Measurements from ENCODE around the gene PFDN2. TPM values are rescaled to one million over a fixed set of nuclear protein-coding genes. Genes with fewer than 3 reads are reported as not detected.

Gene PFDN2, protein sequence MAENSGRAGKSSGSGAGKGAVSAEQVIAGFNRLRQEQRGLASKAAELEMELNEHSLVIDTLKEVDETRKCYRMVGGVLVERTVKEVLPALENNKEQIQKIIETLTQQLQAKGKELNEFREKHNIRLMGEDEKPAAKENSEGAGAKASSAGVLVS
- 43.1 TPM for total RNA-seq
- long read RNA-seq, transcript PFDN2-201 (4 exons, 677 nt), result major isoform, 35 of 37 reads
- long read RNA-seq, partial matches to known transcripts, result 1 of 37 reads
- long read RNA-seq, other reads (novel, unspliced or antisense), result 1 of 37 reads

DNA sequence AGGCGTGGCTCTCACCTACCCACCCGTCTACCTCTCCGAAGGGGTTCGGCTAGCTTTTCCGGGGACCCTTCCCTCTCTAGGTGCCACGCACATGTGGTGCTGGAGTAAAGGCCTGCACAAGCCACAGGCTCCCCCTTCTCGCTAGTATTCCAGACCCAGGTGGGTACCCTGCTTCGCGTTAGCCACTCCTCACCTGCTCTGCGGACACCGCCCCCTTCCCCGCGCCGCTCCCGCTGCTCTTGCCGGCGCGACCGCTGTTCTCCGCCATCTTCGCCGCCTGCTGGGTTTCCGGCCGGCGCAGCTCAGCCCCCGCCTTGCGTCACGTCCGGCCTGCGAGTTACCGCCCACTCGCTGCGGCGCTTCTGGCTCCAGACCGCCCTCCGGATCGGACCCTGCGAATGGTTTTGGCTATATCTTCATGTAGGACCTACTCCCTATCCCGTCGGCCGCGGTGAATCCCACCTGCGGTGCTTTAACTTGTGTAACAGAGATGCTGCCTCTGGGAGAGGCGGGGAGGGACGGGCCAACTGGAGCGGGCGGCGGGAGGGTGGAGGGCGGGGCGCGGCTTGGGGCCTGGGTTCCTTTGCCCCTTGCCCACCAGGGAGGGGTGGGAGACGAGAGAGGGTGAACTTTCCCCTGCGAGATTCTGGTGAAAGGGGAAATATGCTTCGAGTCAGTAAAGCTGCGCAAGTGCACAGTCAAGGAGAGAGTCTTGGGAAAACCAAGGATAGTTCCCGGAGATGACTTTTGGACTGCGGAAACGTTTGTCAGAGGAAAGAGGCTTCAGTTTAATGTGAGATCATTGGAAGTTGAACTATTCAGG, at the start of gene PFDN2, which contains the start of gene NIT1:
PFDN2 (minus strand) TSS at position 279 of the 823 bp plus-strand sequence; CDS start at position 268, 11 bp downstream.
NIT1 (plus strand) TSS at position 347 of the 823 bp plus-strand sequence; CDS start at position 419, 72 bp downstream.
- DNase-seq (ENCODE audit: low spot score), result peak; percentile 95
- intact Hi-C loops (cut with DNase I), result loop anchor here (2.0 to 5.0 kb wide), 2 partner anchors 15 to 34 kb away; partner anchors contain the start of genes DEDD and UFC1

DNA sequence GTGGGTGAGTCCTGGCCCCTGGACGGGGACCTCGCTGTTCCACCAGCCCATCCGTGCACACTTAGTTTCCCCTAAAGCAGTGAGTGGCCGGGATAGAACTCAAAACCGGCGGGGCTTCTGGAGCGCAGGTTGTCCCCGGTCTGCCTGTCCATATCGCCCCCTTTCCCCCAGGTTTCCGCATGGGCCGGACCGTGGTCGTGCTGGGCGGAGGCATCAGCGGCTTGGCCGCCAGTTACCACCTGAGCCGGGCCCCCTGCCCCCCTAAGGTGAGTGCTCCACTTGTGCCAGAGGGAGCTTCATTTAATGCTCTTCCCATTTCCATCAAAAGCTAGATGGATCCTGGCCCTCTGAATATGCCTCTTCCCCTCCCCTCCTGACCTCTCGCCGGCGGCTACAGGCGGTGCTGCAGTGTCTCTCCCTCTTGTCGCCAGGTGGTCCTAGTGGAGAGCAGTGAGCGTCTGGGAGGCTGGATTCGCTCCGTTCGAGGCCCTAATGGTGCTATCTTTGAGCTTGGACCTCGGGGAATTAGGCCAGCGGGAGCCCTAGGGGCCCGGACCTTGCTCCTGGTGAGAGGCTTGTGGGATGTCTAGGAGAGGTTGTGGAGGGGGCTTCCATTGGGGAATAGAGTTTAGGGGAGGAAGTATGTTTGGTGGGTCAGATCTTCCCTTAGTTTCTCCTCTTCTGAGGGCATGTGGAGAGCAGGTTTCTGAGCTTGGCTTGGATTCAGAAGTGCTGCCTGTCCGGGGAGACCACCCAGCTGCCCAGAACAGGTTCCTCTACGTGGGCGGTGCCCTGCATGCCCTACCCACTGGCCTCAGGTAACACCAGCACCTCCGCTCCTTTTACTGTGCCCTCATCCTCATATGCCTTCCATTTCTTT, 49.1 kb upstream of the PFDN2 start:
- intact Hi-C loops (cut with DNase I), result loop anchor here (1.0 kb wide), 1 partner anchor 10 kb away; the partner anchor contains the start of gene B4GALT3
- DNase-seq (ENCODE audit: low spot score), result no peak

DNA sequence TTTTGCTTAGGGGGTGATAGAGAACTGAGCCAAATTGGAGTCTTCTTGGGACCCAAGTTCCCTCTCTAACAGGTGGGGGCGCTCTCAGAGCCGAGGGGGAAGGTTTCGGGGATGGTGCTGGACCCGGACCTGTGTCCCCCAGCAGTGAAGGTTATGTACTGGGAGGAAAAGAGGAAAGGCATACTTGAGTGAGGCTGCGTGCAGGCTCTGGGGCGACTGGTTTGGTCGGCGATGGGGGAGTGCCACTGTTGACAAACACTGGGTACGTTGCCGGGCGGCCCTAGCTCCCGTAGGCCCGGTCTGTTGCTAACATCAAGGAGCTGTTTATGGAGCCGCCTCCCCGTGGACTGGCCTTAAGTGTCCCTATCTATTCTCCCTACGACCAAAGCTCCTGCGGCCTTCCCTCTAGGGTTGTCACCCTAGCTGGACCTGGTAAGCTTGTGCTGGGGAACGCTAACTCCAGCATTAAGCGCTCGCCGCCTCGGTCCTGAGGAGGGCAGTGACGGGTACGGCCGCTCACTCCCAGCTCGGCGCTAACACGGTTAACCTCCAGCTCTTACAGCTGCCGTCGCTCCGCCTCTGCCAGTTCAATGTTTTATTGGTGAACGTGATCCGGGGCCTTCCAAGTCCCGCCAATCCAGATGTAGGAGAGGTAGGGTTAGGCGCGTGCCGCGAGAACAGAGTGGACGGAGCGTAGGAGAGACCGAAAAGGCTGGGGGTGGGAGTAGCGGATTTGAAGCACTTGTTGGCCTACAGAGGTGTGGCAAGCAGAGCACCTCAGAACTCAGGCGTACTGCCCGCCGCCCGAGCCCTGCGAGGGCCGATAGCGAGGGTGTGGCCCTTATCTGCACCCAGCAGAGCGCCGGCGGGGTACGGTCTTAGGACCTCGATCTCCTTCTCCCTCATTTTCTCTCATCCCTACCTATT, 48.2 kb upstream of the PFDN2 start, which contains the start of gene PPOX:
PPOX (plus strand) TSS at position 685 of the 927 bp plus-strand sequence. CDS start 422 bp downstream, outside the sequence.
- DNase-seq (ENCODE audit: low spot score), result peak; percentile 98
- intact Hi-C loops (cut with DNase I), result loop anchor here (1.0 kb wide), 1 partner anchor 11 kb away; the partner anchor contains the start of gene B4GALT3

DNA sequence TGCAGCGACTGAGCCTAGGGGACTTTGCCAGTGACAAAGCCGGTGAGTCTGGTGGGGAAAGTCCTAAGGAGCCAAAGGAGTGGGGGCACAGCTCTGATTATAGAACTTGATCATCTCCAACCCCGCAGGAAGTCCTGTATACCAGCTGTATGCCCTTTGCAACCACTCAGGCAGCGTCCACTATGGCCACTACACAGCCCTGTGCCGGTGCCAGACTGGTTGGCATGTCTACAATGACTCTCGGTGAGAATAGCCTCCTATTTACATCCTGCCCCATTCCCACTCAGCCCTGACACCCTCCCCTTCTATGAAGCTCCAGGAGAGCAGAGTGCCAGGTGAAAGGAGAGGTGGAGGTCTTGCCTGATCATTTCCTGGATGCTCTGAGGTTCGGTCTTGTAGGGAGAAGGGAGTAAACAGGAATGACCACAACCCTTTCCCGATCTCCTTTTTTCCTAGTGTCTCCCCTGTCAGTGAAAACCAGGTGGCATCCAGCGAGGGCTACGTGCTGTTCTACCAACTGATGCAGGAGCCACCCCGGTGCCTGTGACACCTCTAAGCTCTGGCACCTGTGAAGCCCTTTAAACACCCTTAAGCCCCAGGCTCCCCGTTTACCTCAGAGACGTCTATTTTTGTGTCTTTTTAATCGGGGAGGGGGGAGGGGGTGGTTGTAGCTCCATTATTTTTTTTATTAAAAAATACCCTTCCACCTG, 47.2 kb upstream of the PFDN2 start:
- intact Hi-C loops (cut with DNase I), result no loop called here
- no peak for DNase-seq (ENCODE audit: low spot score)

GRCh38 chr1:161163793-161164192, 46.0 kb upstream of the PFDN2 start:
- intact Hi-C loops (cut with DNase I), result no loop called here
- DNase-seq (ENCODE audit: low spot score), result no peak

DNA sequence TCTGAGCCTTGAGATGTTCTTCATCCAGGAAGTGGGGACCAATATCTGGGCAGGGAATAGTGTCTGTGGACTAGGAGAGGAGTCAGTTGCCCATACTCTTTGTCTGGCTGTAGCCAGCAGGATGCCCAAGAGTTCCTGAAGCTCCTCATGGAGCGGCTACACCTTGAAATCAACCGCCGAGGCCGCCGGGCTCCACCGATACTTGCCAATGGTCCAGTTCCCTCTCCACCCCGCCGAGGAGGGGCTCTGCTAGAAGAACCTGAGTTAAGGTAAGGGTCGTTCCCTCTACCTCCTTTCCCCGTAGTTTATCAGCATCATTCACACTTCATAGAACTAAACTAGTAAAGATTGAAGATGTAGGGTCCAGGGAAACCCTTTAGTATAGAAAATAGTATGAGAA, 45.0 kb upstream of the PFDN2 start:
- intact Hi-C loops (cut with DNase I), result no loop called here
- no peak for DNase-seq (ENCODE audit: low spot score)

GRCh38 chr1:161162052-161162451, 44.2 kb upstream of the PFDN2 start:
- intact Hi-C loops (cut with DNase I), result no loop called here
- no peak for DNase-seq (ENCODE audit: low spot score)

- intact Hi-C loops (cut with DNase I), result no loop called here
Observed at GRCh38 chr1:161161652-161162051, 43.8 kb upstream of the PFDN2 start.

GRCh38 chr1:161160671-161161145, 42.9 kb upstream of the PFDN2 start:
- no peak for DNase-seq (ENCODE audit: low spot score)
- intact Hi-C loops (cut with DNase I), result no loop called here

More at GRCh38 chr1:161161652-161162051, 43.8 kb upstream of the PFDN2 start:
- no peak for DNase-seq (ENCODE audit: low spot score)

GRCh38 chr1:161159913-161160243, 42.0 kb upstream of the PFDN2 start:
- intact Hi-C loops (cut with DNase I), result loop anchor here (2.0 kb wide), 1 partner anchor 27 kb away; the partner anchor contains the start of gene DEDD
- no peak for DNase-seq (ENCODE audit: low spot score)

GRCh38 chr1:161159087-161159912, 41.5 kb upstream of the PFDN2 start, which contains the start of gene USP21:
USP21 (plus strand) TSS chr1:161159500; CDS start chr1:161160641, 1,141 bp downstream.
- intact Hi-C loops (cut with DNase I), result loop anchor here (2.0 kb wide), 1 partner anchor 26 kb away; the partner anchor contains the start of gene DEDD

GRCh38 chr1:161158316-161159010, 40.6 kb upstream of the PFDN2 start:
- no peak for DNase-seq (ENCODE audit: low spot score)
- intact Hi-C loops (cut with DNase I), result loop anchor here (2.0 kb wide), 1 partner anchor 26 kb away; the partner anchor contains the start of gene DEDD

More at GRCh38 chr1:161159087-161159912, 41.5 kb upstream of the PFDN2 start, which contains the start of gene USP21:
- peak; percentile 98 for DNase-seq (ENCODE audit: low spot score)

GRCh38 chr1:161157867-161158266, 40.0 kb upstream of the PFDN2 start:
- no peak for DNase-seq (ENCODE audit: low spot score)
- intact Hi-C loops (cut with DNase I), result loop anchor here (2.0 kb wide), 1 partner anchor 25 kb away; the partner anchor contains the start of gene DEDD

GRCh38 chr1:161153682-161154337, 36.0 kb upstream of the PFDN2 start, which contains the start of gene UFC1:
UFC1 (plus strand) TSS chr1:161153978; CDS start chr1:161153998, 20 bp downstream.
- intact Hi-C loops (cut with DNase I), result loop anchor here (5.0 kb wide), 1 partner anchor 37 kb away; the partner anchor contains the start of genes NIT1 and PFDN2
- peak; percentile 90 for DNase-seq (ENCODE audit: low spot score)

- DNase-seq (ENCODE audit: low spot score), result no peak
- intact Hi-C loops (cut with DNase I), result loop anchor here (5.0 kb wide), 1 partner anchor 36 kb away; the partner anchor contains the start of genes NIT1 and PFDN2
Observed at GRCh38 chr1:161153176-161153575, 35.3 kb upstream of the PFDN2 start.
